ENCODE measurements around the gene C4orf17.
"Not testable (repeated sequence)": the region's sequence is repeated elsewhere in the genome, so short reads cannot be mapped to it uniquely, and the experiment has no call there.

C4orf17 gene

GRCh38 chr4:99510721-99511120, at the start of gene C4orf17:
Gene C4orf17 (plus strand): TSS chr4:99511021. CDS start chr4:99513082, 2,061 bp downstream.
- DNase-seq: no peak

GRCh38 chr4:99461623-99462401, 49.0 kb upstream of the C4orf17 start:
- no peak for DNase-seq

- DNase-seq: no peak
These were observed 47.9 kb upstream of the C4orf17 start for GRCh38 chr4:99462875-99463464.

- no peak for DNase-seq
These were observed 47.3 kb upstream of the C4orf17 start for GRCh38 chr4:99463566-99463965.

- no peak for DNase-seq
These were observed 42.9 kb upstream of the C4orf17 start for GRCh38 chr4:99467887-99468286.

- DNase-seq: no peak
These were observed 41.9 kb upstream of the C4orf17 start for GRCh38 chr4:99468889-99469288.

- DNase-seq: no peak
These were observed 39.5 kb upstream of the C4orf17 start for GRCh38 chr4:99471349-99471748.

GRCh38 chr4:99471896-99472295, 38.9 kb upstream of the C4orf17 start:
- DNase-seq: no peak

GRCh38 chr4:99473131-99473530, 37.7 kb upstream of the C4orf17 start:
- DNase-seq: no peak

GRCh38 chr4:99483636-99484035, 27.2 kb upstream of the C4orf17 start:
- no peak for DNase-seq

- no peak for DNase-seq
These were observed 25.6 kb upstream of the C4orf17 start for GRCh38 chr4:99485212-99485611.

- DNase-seq: not testable (repeated sequence)
These were observed 24.2 kb upstream of the C4orf17 start for GRCh38 chr4:99486648-99487047.

- no peak for DNase-seq
These were observed 20.5 kb upstream of the C4orf17 start for GRCh38 chr4:99490286-99490685.

GRCh38 chr4:99504804-99505502, 5.9 kb upstream of the C4orf17 start:
- no peak for DNase-seq

GRCh38 chr4:99506781-99507180, 4.0 kb upstream of the C4orf17 start:
- DNase-seq: no peak

GRCh38 chr4:99507349-99507748, 3.5 kb upstream of the C4orf17 start:
- no peak for DNase-seq

- DNase-seq: no peak
These were observed 3.1 kb upstream of the C4orf17 start for GRCh38 chr4:99507762-99508161.

- DNase-seq: no peak
These were observed 7.9 kb downstream of the C4orf17 start for GRCh38 chr4:99518601-99519295.

- DNase-seq: no peak
These were observed 18.4 kb downstream of the C4orf17 start for GRCh38 chr4:99529228-99529627.

GRCh38 chr4:99529956-99530355, 19.1 kb downstream of the C4orf17 start:
- no peak for DNase-seq

- not testable (repeated sequence) for DNase-seq
These were observed 23.9 kb downstream of the C4orf17 start for GRCh38 chr4:99534699-99535098.

- DNase-seq: no peak
These were observed 25.4 kb downstream of the C4orf17 start for GRCh38 chr4:99536271-99536670.

GRCh38 chr4:99536848-99537247, 26.0 kb downstream of the C4orf17 start:
- no peak for DNase-seq

Data from activated CD4-positive, alpha-beta T cell treated with anti-CD3 and anti-CD28 coated beads for 1 hour (primary cell).